ENCODE results near the gene GUCY2D. TPM values are rescaled to one million over a fixed set of nuclear protein-coding genes. Genes with fewer than 3 reads are reported as not detected.
A peak's percentile ranks its signal among the peaks of the same experiment; 100 is the strongest.

Gene GUCY2D
- total and polyA plus RNA-seq, 7 donors: 0.04 TPM; not detected in 6

DNA sequence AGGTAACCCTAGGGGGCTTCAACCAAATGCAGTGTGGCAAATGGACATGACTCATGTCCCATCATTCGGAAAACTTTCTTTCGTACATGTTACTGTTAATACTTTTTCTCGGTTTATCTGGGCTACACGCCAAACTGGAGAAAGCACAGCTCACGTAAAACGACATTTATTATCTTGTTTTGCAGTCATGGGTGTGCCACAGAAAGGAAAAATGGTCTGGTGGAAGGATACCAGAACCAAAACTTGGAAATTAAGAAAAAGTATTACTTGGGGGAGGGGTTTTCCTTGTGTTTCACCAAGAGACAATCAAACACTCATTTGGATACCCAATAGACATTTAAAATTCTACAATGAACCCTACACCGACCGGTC is 60.0 kb downstream of the GUCY2D start:
- H3K4me3 ChIP-seq: peak overlapping the region in 3 of 4 donors; percentile 15 to 20 (median 15)

DNA sequence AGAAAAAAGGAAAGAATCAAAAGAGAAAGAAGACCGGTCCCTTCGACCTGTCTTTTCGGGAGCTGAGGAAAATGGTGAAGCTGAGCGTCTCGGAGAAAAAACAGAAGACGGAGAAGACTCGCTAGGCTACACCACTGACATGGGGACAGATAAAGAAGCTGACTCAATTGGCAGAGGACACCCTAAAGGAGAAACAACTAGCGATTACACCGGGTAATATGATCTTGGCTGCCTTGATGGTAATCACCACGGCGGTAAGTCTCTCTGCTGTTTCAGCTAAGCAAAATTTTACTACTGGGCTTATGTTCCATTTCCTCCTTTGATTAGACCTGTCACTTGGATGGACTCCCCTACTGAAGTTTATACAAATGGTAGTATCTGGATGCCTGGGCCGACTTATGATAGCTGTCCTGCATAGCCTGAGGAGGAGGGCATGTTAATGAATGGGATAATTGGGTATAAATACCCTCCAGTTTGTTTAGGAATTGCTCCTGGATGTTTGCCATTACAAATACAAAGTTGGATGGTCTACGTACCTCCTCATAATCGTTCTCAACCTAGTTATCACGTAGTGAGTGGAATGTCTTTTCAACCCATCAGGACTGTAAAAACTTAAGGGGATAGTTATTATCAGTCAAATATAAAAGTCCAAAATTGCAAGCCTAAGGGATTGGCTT is 60.5 kb downstream of the GUCY2D start:
- intact Hi-C loops (cut with DNase I): loop anchor here (5.0 kb wide), 1 partner anchor 54 kb away; the partner anchor contains the start of gene ALOXE3
- peaks cover 20 to 73% (median 63%) of the 10 kb centered on the region in 3 donors for H3K27me3 ChIP-seq
- TF ChIP-seq EP300 (IDR thresholded peaks at IDR 0.05) (no peak), POLR2AphosphoS5 (IDR thresholded peaks at IDR 0.05) (no peak), POLR2A (IDR thresholded peaks at IDR 0.05) (no peak)
- TF ChIP-seq, protein P1, sequence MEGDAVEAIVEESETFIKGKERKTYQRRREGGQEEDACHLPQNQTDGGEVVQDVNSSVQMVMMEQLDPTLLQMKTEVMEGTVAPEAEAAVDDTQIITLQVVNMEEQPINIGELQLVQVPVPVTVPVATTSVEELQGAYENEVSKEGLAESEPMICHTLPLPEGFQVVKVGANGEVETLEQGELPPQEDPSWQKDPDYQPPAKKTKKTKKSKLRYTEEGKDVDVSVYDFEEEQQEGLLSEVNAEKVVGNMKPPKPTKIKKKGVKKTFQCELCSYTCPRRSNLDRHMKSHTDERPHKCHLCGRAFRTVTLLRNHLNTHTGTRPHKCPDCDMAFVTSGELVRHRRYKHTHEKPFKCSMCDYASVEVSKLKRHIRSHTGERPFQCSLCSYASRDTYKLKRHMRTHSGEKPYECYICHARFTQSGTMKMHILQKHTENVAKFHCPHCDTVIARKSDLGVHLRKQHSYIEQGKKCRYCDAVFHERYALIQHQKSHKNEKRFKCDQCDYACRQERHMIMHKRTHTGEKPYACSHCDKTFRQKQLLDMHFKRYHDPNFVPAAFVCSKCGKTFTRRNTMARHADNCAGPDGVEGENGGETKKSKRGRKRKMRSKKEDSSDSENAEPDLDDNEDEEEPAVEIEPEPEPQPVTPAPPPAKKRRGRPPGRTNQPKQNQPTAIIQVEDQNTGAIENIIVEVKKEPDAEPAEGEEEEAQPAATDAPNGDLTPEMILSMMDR (IDR thresholded peaks at IDR 0.05): no peak
- H3K9me3 ChIP-seq: no peaks in the 10 kb centered on the region
- no peaks in the 10 kb centered on the region for H3K36me3 ChIP-seq
- 7 to 24% methylated on average over 15 of the region's 15 CpGs for WGBS, 2 donors
- H3K4me1 ChIP-seq: peaks cover 0 to 12% (median 9%) of the 10 kb centered on the region in 4 donors
- peak overlapping the region in 3 of 4 donors; percentile 15 to 20 (median 15) for H3K4me3 ChIP-seq
- no peak overlapping the region for H3K27ac ChIP-seq
- no peak for DNase-seq

More for the DNA sequence above, 60.0 kb downstream of the GUCY2D start:
- WGBS, 2 donors: 8 to 41% methylated on average over 8 of the region's 8 CpGs
- Histone ChIP-seq H3K36me3 (no peaks in the 10 kb centered on the region), H3K27ac (no peak overlapping the region), H3K9me3 (no peaks in the 10 kb centered on the region), H3K27me3 (peaks cover 20 to 76% (median 64%) of the 10 kb centered on the region in 3 donors), H3K4me1 (peaks cover 0 to 12% (median 9%) of the 10 kb centered on the region in 4 donors)
- no peak for TF ChIP-seq EP300 (IDR thresholded peaks at IDR 0.05)
- peak in 2 of 4 donors; percentile 40 to 47 for TF ChIP-seq POLR2AphosphoS5 (IDR thresholded peaks at IDR 0.05)
- DNase-seq: no peak
- intact Hi-C loops (cut with DNase I): loop anchor here (5.0 kb wide), 1 partner anchor 55 kb away; the partner anchor contains the start of gene ALOXE3

DNA sequence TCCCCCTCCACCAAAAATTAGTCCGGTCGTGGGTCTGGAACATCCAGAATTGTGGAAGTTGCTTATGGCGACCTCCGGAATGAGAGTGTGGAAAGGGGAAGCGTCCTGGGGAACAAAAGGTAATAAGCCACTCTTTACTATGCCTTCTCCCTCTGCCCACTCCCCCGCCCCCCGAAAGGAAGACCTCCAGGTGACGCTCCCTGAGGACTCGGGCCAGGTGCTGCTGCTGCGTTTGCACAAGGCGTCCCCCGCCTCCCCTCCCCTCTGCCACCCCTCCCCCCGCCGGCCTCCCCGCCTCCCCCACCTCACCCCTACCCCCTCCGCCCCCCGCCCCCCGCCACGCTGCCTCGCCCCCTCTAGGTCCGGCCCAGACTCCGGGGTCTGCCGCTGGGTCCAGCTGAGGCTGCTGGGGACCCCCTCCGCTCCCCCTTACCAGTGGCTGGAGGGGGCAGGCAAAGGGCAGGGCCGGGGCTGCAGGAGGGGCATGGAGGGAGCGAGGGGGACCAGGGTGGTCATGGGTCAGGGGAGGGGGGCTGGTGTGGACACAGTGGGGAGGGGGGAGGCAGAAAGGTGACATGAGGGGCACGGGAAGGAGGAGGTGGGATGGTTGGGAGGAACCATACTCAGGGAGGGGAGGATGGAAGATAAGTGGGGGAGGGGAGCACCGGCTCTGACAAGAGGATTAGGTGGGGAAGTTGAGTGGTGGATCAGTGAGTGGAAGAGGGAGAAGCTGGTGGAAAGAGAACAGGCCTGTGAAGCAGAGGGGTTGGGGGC is 61.5 kb downstream of the GUCY2D start:
- DNase-seq: no peak
- Histone ChIP-seq H3K9me3 (no peaks in the 10 kb centered on the region), H3K27me3 (peaks cover 20 to 63% (median 53%) of the 10 kb centered on the region in 3 donors), H3K4me3 (peak overlapping the region in 1 of 4 donors; percentile 15), H3K4me1 (peaks cover 0 to 12% (median 9%) of the 10 kb centered on the region in 4 donors), H3K36me3 (no peaks in the 10 kb centered on the region), H3K27ac (no peak overlapping the region)
- 8% methylated on average over 26 to 27 of the region's 28 CpGs for WGBS, 2 donors
- intact Hi-C loops (cut with DNase I): loop anchor here (5.0 kb wide), 1 partner anchor 53 kb away; the partner anchor contains the start of gene ALOXE3
- TF ChIP-seq POLR2A (IDR thresholded peaks at IDR 0.05) (no peak), EP300 (IDR thresholded peaks at IDR 0.05) (no peak), POLR2AphosphoS5 (IDR thresholded peaks at IDR 0.05) (no peak)
- TF ChIP-seq, protein P1 (IDR thresholded peaks at IDR 0.05): no peak

DNA sequence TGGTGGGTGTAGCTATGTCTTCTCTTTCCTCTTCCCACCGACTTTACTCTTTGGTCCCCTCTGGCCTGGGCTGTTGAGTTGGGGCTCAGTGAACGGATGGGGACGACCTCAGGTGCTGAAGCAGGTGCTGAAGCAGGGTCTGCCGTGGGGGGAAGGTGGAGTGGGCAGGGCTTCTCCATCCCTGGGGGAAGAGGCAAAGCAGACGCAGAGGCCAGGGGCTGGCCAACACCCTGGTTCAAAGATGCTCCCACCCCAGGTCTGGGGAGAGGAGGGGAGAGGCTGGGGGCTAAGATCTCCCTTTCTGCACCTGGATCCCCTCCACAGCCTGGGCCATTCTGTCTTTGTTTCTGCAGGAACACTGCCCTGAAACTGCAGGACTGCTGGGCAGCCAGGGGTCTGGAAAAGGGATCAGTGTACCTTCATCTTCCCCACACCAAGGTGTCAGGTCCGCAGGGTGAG is 62.2 kb downstream of the GUCY2D start:
- Histone ChIP-seq H3K36me3 (no peaks in the 10 kb centered on the region), H3K27ac (no peak overlapping the region), H3K4me3 (no peak overlapping the region), H3K27me3 (peaks cover 20 to 57% (median 47%) of the 10 kb centered on the region in 3 donors), H3K9me3 (no peaks in the 10 kb centered on the region), H3K4me1 (peaks cover 0 to 12% (median 9%) of the 10 kb centered on the region in 4 donors)
- no peak for TF ChIP-seq POLR2A (IDR thresholded peaks at IDR 0.05)
- TF ChIP-seq, protein P1 (IDR thresholded peaks at IDR 0.05): no peak
- TF ChIP-seq POLR2AphosphoS5 (IDR thresholded peaks at IDR 0.05): no peak
- no peak for TF ChIP-seq EP300 (IDR thresholded peaks at IDR 0.05)
- intact Hi-C loops (cut with DNase I): loop anchor here (5.0 kb wide), 1 partner anchor 53 kb away; the partner anchor contains the start of gene ALOXE3
- WGBS, 2 donors: 64 to 71% methylated on average over 6 of the region's 6 CpGs
- no peak for DNase-seq

Measured in sigmoid colon (tissue), 7 donors.